Loucy (cell line): Measurements from ENCODE around the gene ARHGEF39.

Experiments
- EZH2phosphoT487 ChIP-seq: fragments of 200-600 bp; IDR thresholded peaks from 2 replicates; pipeline ENCODE4 v1.6.1; 2018; ENCODE audit warnings: antibody characterized with exemption, mild to moderate bottlenecking, moderate library complexity, borderline replicate concordance
- TF ChIP-seq, protein P1 (sequence below): fragments of 200-600 bp; sonication (generic); conservative IDR thresholded peaks from 2 replicates; pipeline ENCODE4 v1.5.1; 2014; ENCODE audit warnings: mild to moderate bottlenecking, antibody characterized with exemption, low read length

DNA sequence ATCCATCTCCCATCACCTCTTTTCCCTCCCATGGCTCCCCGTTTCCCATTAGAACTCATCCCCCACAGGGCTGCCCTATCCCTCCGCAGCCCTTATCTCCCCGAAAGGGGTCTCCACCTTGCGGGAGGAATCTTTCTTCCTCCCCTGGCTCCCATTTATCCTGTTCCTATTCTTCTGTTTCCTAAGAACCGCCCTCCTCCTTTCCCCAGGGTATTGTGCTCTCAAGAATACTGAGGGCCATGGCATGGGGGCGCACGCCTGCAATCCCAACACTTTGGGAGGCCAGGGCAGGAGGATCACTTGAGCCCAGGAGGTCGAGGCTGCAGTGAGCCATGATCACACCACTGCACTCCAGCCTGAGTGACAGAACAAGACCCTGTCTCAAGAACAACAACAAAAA lies 47.4 kb downstream of the ARHGEF39 start:
- TF ChIP-seq, protein P1, sequence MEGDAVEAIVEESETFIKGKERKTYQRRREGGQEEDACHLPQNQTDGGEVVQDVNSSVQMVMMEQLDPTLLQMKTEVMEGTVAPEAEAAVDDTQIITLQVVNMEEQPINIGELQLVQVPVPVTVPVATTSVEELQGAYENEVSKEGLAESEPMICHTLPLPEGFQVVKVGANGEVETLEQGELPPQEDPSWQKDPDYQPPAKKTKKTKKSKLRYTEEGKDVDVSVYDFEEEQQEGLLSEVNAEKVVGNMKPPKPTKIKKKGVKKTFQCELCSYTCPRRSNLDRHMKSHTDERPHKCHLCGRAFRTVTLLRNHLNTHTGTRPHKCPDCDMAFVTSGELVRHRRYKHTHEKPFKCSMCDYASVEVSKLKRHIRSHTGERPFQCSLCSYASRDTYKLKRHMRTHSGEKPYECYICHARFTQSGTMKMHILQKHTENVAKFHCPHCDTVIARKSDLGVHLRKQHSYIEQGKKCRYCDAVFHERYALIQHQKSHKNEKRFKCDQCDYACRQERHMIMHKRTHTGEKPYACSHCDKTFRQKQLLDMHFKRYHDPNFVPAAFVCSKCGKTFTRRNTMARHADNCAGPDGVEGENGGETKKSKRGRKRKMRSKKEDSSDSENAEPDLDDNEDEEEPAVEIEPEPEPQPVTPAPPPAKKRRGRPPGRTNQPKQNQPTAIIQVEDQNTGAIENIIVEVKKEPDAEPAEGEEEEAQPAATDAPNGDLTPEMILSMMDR: no peak
- no peak for TF ChIP-seq EZH2phosphoT487
